ENCODE results near the gene EEIG2. TPM values are rescaled to one million over a fixed set of nuclear protein-coding genes. Genes with fewer than 3 reads are reported as not detected.

The EEIG2 gene
- total and polyA plus RNA-seq, 9 of the 15 experiments (the other 6 are each of a cell fraction or from before 2014, with no cell fraction given), result 6.1 to 26.9 (median 15.2) TPM

- TF ChIP-seq TFAP4 (CRISPR knock-in tag; IDR thresholded peaks at IDR 0.05; ENCODE audit: borderline replicate concordance), result peak; percentile 38; the same call in 1 of the 2 replicates
- TF ChIP-seq ATF6 (CRISPR knock-in tag; IDR thresholded peaks at IDR 0.05), result 0 out of 2 replicates have a peak, but pooled peaks have one; percentile 5
- TF ChIP-seq ZBTB7A (IDR thresholded peaks at IDR 0.05; ENCODE audit: borderline replicate concordance, control insufficient read depth, low read depth, low read length), result peak; percentile 88; the same call in 1 of the 2 replicates
- TF ChIP-seq, protein P1, sequence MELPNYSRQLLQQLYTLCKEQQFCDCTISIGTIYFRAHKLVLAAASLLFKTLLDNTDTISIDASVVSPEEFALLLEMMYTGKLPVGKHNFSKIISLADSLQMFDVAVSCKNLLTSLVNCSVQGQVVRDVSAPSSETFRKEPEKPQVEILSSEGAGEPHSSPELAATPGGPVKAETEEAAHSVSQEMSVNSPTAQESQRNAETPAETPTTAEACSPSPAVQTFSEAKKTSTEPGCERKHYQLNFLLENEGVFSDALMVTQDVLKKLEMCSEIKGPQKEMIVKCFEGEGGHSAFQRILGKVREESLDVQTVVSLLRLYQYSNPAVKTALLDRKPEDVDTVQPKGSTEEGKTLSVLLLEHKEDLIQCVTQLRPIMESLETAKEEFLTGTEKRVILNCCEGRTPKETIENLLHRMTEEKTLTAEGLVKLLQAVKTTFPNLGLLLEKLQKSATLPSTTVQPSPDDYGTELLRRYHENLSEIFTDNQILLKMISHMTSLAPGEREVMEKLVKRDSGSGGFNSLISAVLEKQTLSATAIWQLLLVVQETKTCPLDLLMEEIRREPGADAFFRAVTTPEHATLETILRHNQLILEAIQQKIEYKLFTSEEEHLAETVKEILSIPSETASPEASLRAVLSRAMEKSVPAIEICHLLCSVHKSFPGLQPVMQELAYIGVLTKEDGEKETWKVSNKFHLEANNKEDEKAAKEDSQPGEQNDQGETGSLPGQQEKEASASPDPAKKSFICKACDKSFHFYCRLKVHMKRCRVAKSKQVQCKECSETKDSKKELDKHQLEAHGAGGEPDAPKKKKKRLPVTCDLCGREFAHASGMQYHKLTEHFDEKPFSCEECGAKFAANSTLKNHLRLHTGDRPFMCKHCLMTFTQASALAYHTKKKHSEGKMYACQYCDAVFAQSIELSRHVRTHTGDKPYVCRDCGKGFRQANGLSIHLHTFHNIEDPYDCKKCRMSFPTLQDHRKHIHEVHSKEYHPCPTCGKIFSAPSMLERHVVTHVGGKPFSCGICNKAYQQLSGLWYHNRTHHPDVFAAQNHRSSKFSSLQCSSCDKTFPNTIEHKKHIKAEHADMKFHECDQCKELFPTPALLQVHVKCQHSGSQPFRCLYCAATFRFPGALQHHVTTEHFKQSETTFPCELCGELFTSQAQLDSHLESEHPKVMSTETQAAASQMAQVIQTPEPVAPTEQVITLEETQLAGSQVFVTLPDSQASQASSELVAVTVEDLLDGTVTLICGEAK (IDR thresholded peaks at IDR 0.05), result 0 out of 2 replicates have a peak, but pooled peaks have one; percentile 37
- TF ChIP-seq, protein P1 (CRISPR knock-in tag; IDR thresholded peaks at IDR 0.05), result no peak
- no peak for TF ChIP-seq FOXM1 (IDR thresholded peaks at IDR 0.05; ENCODE audit: low read depth)
- TF ChIP-seq FOXM1 (CRISPR knock-in tag; IDR thresholded peaks at IDR 0.05; ENCODE audit: low read depth), result no peak
- TF ChIP-seq TRIM28 (IDR thresholded peaks at IDR 0.05), result no peak
- no peak for TF ChIP-seq LARP7 (IDR thresholded peaks at IDR 0.05)
- peak; percentile 17 for TF ChIP-seq RBFOX2 (IDR thresholded peaks at IDR 0.05; ENCODE audit: low read depth, low read length)
- TF ChIP-seq DPF2 (IDR thresholded peaks at IDR 0.05), result no peak
Measured at GRCh38 chr1:108560189-108560873, 431 bp downstream of the EEIG2 start (continued).

Measured in K562 (cell line).